ENCODE measurements around the gene PEAR1. TPM values are rescaled to one million over a fixed set of nuclear protein-coding genes. Genes with fewer than 3 reads are reported as not detected.

PEAR1 gene
- total RNA-seq, 4 donors from 2014 or later, result 5.9 to 40.9 (median 8.7) TPM

GRCh38 chr1:156862584-156862983 is 30.9 kb upstream of the PEAR1 start:
- TF ChIP-seq CTCF (IDR thresholded peaks at IDR 0.05; ENCODE audit: low read depth), result no peak

- TF ChIP-seq CTCF (IDR thresholded peaks at IDR 0.05; ENCODE audit: low read depth), result no peak
Measured at GRCh38 chr1:156862997-156863599, 30.4 kb upstream of the PEAR1 start.

GRCh38 chr1:156863631-156864030 is 29.9 kb upstream of the PEAR1 start:
- TF ChIP-seq CTCF (IDR thresholded peaks at IDR 0.05; ENCODE audit: low read depth), result no peak

- TF ChIP-seq CTCF (IDR thresholded peaks at IDR 0.05; ENCODE audit: low read depth), result no peak
Measured at GRCh38 chr1:156864796-156865195, 28.7 kb upstream of the PEAR1 start.

- TF ChIP-seq CTCF (IDR thresholded peaks at IDR 0.05; ENCODE audit: low read depth), result no peak
Measured at GRCh38 chr1:156865258-156865657, 28.3 kb upstream of the PEAR1 start.

- TF ChIP-seq CTCF (IDR thresholded peaks at IDR 0.05; ENCODE audit: low read depth), result no peak
Measured at GRCh38 chr1:156865865-156866248, 27.7 kb upstream of the PEAR1 start.

- no peak for TF ChIP-seq CTCF (IDR thresholded peaks at IDR 0.05; ENCODE audit: low read depth)
Measured at GRCh38 chr1:156866249-156866909, 27.1 kb upstream of the PEAR1 start.
